ENCODE results near the gene MFSD2A.

DNA sequence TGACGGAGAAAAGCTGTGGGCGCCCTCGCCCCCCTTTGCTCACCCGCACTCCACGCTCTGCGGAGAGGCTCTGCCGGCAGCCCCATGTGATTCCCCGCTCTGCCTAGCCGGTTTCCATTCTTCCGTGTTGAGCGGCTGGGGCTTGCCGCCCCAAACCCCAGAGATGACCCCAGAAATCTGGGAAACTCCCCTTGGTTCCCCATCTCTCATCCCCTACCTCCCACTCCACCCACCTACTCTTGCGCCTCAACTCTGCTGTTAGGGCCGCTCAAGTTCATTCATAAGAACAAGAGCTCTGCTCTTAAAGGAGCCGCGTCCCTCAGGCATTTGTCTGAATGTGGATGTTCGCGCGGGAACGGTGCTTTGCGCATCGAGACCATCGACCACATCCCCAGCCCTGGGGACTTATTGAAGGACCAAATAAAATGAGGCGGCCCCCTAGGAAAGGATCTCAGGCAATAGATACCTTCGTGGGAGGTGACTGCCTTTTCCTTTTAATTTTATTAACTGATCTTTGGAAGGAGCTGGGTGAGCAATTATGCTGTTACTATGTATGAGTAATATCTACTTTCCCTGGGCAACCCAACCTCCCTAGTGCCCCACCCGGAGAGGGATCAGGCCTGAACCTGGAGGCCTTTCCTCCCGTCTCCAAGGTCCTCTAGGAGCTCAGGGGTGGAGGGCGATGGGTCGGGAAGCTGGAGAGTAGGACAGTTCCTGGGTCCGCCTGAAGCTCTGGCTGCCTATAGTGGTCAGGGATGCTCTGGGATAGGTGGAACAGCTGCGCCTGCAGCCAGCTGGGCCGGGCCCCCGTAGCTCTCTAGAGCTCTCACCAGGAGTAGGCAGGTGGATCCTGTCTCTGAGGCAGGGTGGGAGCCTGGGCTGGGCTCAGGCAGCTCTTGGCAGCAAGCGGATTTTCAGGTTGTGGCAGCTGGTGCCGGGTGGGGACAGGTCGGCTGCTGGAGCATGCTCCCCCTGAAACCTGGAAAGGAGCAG, 898 bp downstream of the MFSD2A start:
- TF ChIP-seq REST (IDR thresholded peaks at IDR 0.05; ENCODE audit: low read depth, low read length) (no peak), USF1 (IDR thresholded peaks at IDR 0.05; ENCODE audit: borderline replicate concordance, low read depth) (no peak), RAD21 (IDR thresholded peaks at IDR 0.05; ENCODE audit: low read length) (no peak)
- TF ChIP-seq, protein P1, sequence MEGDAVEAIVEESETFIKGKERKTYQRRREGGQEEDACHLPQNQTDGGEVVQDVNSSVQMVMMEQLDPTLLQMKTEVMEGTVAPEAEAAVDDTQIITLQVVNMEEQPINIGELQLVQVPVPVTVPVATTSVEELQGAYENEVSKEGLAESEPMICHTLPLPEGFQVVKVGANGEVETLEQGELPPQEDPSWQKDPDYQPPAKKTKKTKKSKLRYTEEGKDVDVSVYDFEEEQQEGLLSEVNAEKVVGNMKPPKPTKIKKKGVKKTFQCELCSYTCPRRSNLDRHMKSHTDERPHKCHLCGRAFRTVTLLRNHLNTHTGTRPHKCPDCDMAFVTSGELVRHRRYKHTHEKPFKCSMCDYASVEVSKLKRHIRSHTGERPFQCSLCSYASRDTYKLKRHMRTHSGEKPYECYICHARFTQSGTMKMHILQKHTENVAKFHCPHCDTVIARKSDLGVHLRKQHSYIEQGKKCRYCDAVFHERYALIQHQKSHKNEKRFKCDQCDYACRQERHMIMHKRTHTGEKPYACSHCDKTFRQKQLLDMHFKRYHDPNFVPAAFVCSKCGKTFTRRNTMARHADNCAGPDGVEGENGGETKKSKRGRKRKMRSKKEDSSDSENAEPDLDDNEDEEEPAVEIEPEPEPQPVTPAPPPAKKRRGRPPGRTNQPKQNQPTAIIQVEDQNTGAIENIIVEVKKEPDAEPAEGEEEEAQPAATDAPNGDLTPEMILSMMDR (IDR thresholded peaks at IDR 0.05): no peak

All from SK-N-SH (cell line).